H9 (cell line): ENCODE measurements around the gene TMEM236. TPM values are rescaled to one million over a fixed set of nuclear protein-coding genes. Genes with fewer than 3 reads are reported as not detected.

Experiments used
- DNase-seq: peaks from one replicate; pipeline ENCODE4 v3.0.0-alpha.2; 2017
- H2AFZ ChIP-seq: one replicate; pipeline ENCODE4 v1.6.1; 2013; ENCODE audit warnings: mild to moderate bottlenecking, low read length, control low read depth, moderate library complexity
- H2AK5ac ChIP-seq: 2 replicates; pipeline ENCODE4 v1.6.1; 2013; ENCODE audit warnings: low read length, control low read depth, mixed read lengths; ENCODE audit not compliant: insufficient read length
- H2BK120ac ChIP-seq: one replicate; pipeline ENCODE4 v1.6.1; 2013; ENCODE audit warnings: low read depth, mild to moderate bottlenecking, low read length, control low read depth, inconsistent platforms; ENCODE audit not compliant: poor library complexity, severe bottlenecking
- H2BK12ac ChIP-seq: 2 replicates; pipeline ENCODE4 v1.6.1; 2013; ENCODE audit warnings: low read length, control low read depth, mixed read lengths, low read depth; ENCODE audit not compliant: insufficient read length
- H2BK15ac ChIP-seq: 2 replicates; pipeline ENCODE4 v1.6.1; 2013; ENCODE audit warnings: low read depth, low read length, control low read depth
- H2BK20ac ChIP-seq: one replicate; pipeline ENCODE4 v1.6.1; 2013; ENCODE audit warnings: low read depth, mild to moderate bottlenecking, low read length, control low read depth, inconsistent platforms; ENCODE audit not compliant: poor library complexity, severe bottlenecking
- H2BK5ac ChIP-seq: 2 replicates; pipeline ENCODE4 v1.6.1; 2013; ENCODE audit warnings: low read length, control low read depth, mixed read lengths; ENCODE audit not compliant: insufficient read length
- H3K14ac ChIP-seq: 2 replicates; pipeline ENCODE4 v1.6.1; 2013; ENCODE audit warnings: low read length, control low read depth; ENCODE audit not compliant: insufficient read depth
- H3K18ac ChIP-seq: 2 replicates; pipeline ENCODE4 v1.6.1; 2013; ENCODE audit warnings: low read depth, mild to moderate bottlenecking, mixed read lengths, low read length, control low read depth; ENCODE audit not compliant: insufficient read length
- H3K23ac ChIP-seq: 2 replicates; pipeline ENCODE4 v1.6.1; 2013; ENCODE audit warnings: low read length, control low read depth, mixed read lengths, low read depth; ENCODE audit not compliant: insufficient read length
- H3K23me2 ChIP-seq: 2 replicates; pipeline ENCODE4 v1.6.1; 2013; ENCODE audit warnings: low read depth, mild to moderate bottlenecking, mixed read lengths, low read length, control low read depth; ENCODE audit not compliant: insufficient read length, poor library complexity, severe bottlenecking
- H3K27ac ChIP-seq: 2 replicates; pipeline ENCODE4 v1.5.1; 2013; ENCODE audit warnings: low read length, control low read depth, mixed read lengths, low read depth; ENCODE audit not compliant: insufficient read length
- H3K27me3 ChIP-seq: 2 replicates; pipeline ENCODE4 v1.6.1; 2013; ENCODE audit warnings: low read length, control low read depth, inconsistent platforms; ENCODE audit not compliant: insufficient read depth
- H3K4ac ChIP-seq: 2 replicates; pipeline ENCODE4 v1.6.1; 2013; ENCODE audit warnings: low read depth, mild to moderate bottlenecking, control low read depth, inconsistent platforms, low read length, moderate library complexity
- H3K4me1 ChIP-seq: 2 replicates; pipeline ENCODE4 v1.6.1; 2013; ENCODE audit warnings: low read length, control low read depth, inconsistent platforms; ENCODE audit not compliant: insufficient read depth
- H3K4me2 ChIP-seq: 2 replicates; pipeline ENCODE4 v1.6.1; 2013; ENCODE audit warnings: low read length, control low read depth, mixed read lengths; ENCODE audit not compliant: insufficient read length, insufficient read depth
- H3K56ac ChIP-seq: 2 replicates; pipeline ENCODE4 v1.6.1; 2013; ENCODE audit warnings: low read depth, mild to moderate bottlenecking, mixed read lengths, low read length, control low read depth; ENCODE audit not compliant: insufficient read length
- H3K79me1 ChIP-seq: 2 replicates; pipeline ENCODE4 v1.6.1; 2013; ENCODE audit warnings: low read depth, mild to moderate bottlenecking, moderate library complexity, low read length, control low read depth, inconsistent platforms; ENCODE audit not compliant: insufficient read depth, poor library complexity, severe bottlenecking
- H3K79me2 ChIP-seq: 2 replicates; pipeline ENCODE4 v1.6.1; 2013; ENCODE audit warnings: low read length, control low read depth, inconsistent platforms; ENCODE audit not compliant: insufficient read depth
- H3K9ac ChIP-seq: 2 replicates; pipeline ENCODE4 v1.6.1; 2013; ENCODE audit warnings: low read length, control low read depth, mixed read lengths; ENCODE audit not compliant: insufficient read length; ENCODE audit errors: extremely low read depth
- H3K9me3 ChIP-seq: one replicate; pipeline ENCODE4 v1.6.1; 2013; ENCODE audit warnings: low read depth, low read length, inconsistent platforms; ENCODE audit not compliant: control insufficient read depth
- H3T11ph ChIP-seq: one replicate; pipeline ENCODE4 v1.6.1; 2013; ENCODE audit warnings: mild to moderate bottlenecking, low read length, control low read depth, inconsistent platforms
- H4K20me1 ChIP-seq: one replicate; pipeline ENCODE4 v1.6.1; 2013; ENCODE audit not compliant: control insufficient read depth, insufficient read length, insufficient read depth
- H4K5ac ChIP-seq: 2 replicates; pipeline ENCODE4 v1.6.1; 2013; ENCODE audit warnings: low read depth, mild to moderate bottlenecking, mixed read lengths, low read length, control low read depth; ENCODE audit not compliant: insufficient read length
- H4K8ac ChIP-seq: replicated peaks from 2 replicates; pipeline ENCODE4 v1.6.1; 2013; ENCODE audit warnings: low read length, control low read depth, mixed read lengths, low read depth; ENCODE audit not compliant: insufficient read length
- H4K91ac ChIP-seq: 2 replicates; pipeline ENCODE4 v1.6.1; 2013; ENCODE audit warnings: low read depth, mild to moderate bottlenecking, moderate library complexity, mixed read lengths, low read length, control low read depth; ENCODE audit not compliant: insufficient read length
- H3K27ac Mint-ChIP-seq, 3 experiments: 2 replicates in 2 of 3; 3 replicates in 1 of 3; pipeline ENCODE4 v1.8.0; 2020 to 2021; ENCODE audit warnings: mixed read lengths in 3 of 3, mild to moderate bottlenecking in 1 of 3, moderate library complexity in 1 of 3
- H3K27me3 Mint-ChIP-seq: 2 replicates; pipeline ENCODE4 v1.8.0; 2021; ENCODE audit warnings: low read depth, mild to moderate bottlenecking, moderate library complexity, mixed read lengths
- H3K36me3 Mint-ChIP-seq, 3 experiments: 2 replicates in 2 of 3; 3 replicates in 1 of 3; pipeline ENCODE4 v1.8.0; 2020 to 2021; ENCODE audit warnings: low read depth in 3 of 3, mixed read lengths in 3 of 3; ENCODE audit not compliant: insufficient read depth in 1 of 3
- H3K4me1 Mint-ChIP-seq, 2 experiments: 2 replicates each; pipeline ENCODE4 v1.8.0; 2020; ENCODE audit warnings: mixed read lengths in 2 of 2
- H3K4me3 Mint-ChIP-seq, 2 experiments: 2 replicates in 1 of 2; 3 replicates in 1 of 2; pipeline ENCODE4 v1.8.0; 2020 to 2021; ENCODE audit warnings: mild to moderate bottlenecking in 2 of 2, mixed read lengths in 2 of 2, moderate library complexity in 1 of 2
- H3K9me3 Mint-ChIP-seq, 2 experiments: 2 replicates in 1 of 2; 3 replicates in 1 of 2; pipeline ENCODE4 v1.8.0; 2020; ENCODE audit warnings: mild to moderate bottlenecking in 2 of 2, mixed read lengths in 2 of 2, moderate library complexity in 1 of 2
- CTCF ChIP-seq: fragments of 200-600 bp; sonication (generic); conservative IDR thresholded peaks from 3 replicates; pipeline ENCODE4 v1.8.0; 2021; ENCODE audit warnings: antibody characterized with exemption, mild to moderate bottlenecking
- WGBS: extraction: QIAGEN DNeasy Blood & Tissue Kit; methylation state at CpG from one replicate; pipeline ENCODE4 v1.1.7; 2013; ENCODE audit warnings: missing lambda C conversion rate, low lambda C conversion rate, mixed read lengths; ENCODE audit not compliant: insufficient read length; ENCODE audit errors: extremely low coverage; 5-methylcytosine and 5-hydroxymethylcytosine counted together
- total RNA-seq: library from RNA; stranded (reverse); gene quantifications from 2 replicates; pipeline ENCODE4 v1.2.1, GENCODE V29; 2021

Gene TMEM236
- total RNA-seq, 1 experiment from 2014 or later, result not detected

DNA sequence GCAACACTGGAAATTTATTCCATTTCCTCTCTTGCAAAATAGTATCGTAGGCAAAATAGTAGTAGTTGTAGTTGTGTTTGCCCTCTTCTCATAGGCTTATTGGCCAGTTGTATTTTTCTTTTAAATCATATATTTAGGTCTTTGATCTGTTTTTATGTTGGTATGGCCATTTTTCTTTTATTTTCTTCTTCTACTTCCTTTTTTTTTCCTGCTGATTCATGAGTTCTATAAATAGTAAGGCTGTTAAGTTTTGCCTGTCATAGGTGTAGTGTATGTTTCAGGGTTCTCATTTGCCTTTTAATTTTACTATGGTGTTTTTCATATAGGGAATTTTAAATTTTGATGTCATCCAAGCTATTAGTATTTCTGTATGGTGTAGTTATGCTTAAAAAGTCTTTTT lies 31.8 kb downstream of the TMEM236 start:
- no peak overlapping the region for H3K14ac ChIP-seq
- no peak for DNase-seq
- no peak overlapping the region for H2AK5ac ChIP-seq
- H3K4me1 Mint-ChIP-seq, result peaks cover 5 to 6% of the 10 kb centered on the region in 2 experiments
- H3K23me2 ChIP-seq, result no peaks in the 10 kb centered on the region
- H3K79me2 ChIP-seq, result no peaks in the 10 kb centered on the region
- H3K18ac ChIP-seq, result no peak overlapping the region
- H3K4me3 Mint-ChIP-seq, result no peak overlapping the region
- TF ChIP-seq CTCF, result no peak
- no peak overlapping the region for H2BK12ac ChIP-seq
- no peaks in the 10 kb centered on the region for H4K20me1 ChIP-seq
- H4K8ac ChIP-seq, result no peak overlapping the region
- H3K56ac ChIP-seq, result no peak overlapping the region
- peaks cover 1% of the 10 kb centered on the region; the same call in 1 of the 2 replicates for H3K27me3 Mint-ChIP-seq
- no peaks in the 10 kb centered on the region for H3K27me3 ChIP-seq
- no peak overlapping the region for H3K9ac ChIP-seq
- H4K91ac ChIP-seq, result no peak overlapping the region
- H3T11ph ChIP-seq, result no peak overlapping the region
- no peak overlapping the region for H3K4ac ChIP-seq
- H3K4me1 ChIP-seq, result no peaks in the 10 kb centered on the region
- no peak overlapping the region for H3K27ac ChIP-seq
- H3K27ac Mint-ChIP-seq, result no peak overlapping the region
- no peak overlapping the region for H2BK20ac ChIP-seq
- H3K36me3 Mint-ChIP-seq, result no peaks in the 10 kb centered on the region
- H3K9me3 Mint-ChIP-seq, result no peaks in the 10 kb centered on the region
- no peak overlapping the region for H2BK120ac ChIP-seq
- H3K4me2 ChIP-seq, result no peak overlapping the region
- no peak overlapping the region for H2AFZ ChIP-seq
- no peak overlapping the region for H4K5ac ChIP-seq
- H3K79me1 ChIP-seq, result no peaks in the 10 kb centered on the region
- no peak overlapping the region for H2BK15ac ChIP-seq
- no CpG with 5 or more reads among the region's 1 CpG for WGBS
- H3K23ac ChIP-seq, result no peak overlapping the region
- H3K9me3 ChIP-seq, result no peaks in the 10 kb centered on the region
- H2BK5ac ChIP-seq, result no peak overlapping the region
